Esophagus muscularis mucosa (tissue), 4 donors: ENCODE data around the gene RBBP4. TPM values are rescaled to one million over a fixed set of nuclear protein-coding genes. Genes with fewer than 3 reads are reported as not detected.

Experiments used
- DNase-seq: peaks from one replicate; pipeline ENCODE4 v3.0.0-alpha.2; 2017; ENCODE audit errors: extremely low spot score
- H3K27ac ChIP-seq, 4 donors: fragments of 200-600 bp; sonication (generic); replicated peaks in 1 of 4; 1 replicate in 3 of 4; 2 replicates in 1 of 4; pipeline ENCODE4 v1.5.1; 2016 to 2019; ENCODE audit warnings: mild to moderate bottlenecking in 1 of 4
- H3K27me3 ChIP-seq, 4 donors: fragments of 200-600 bp; sonication (generic); one replicate each; pipeline versions ENCODE4 v1.5.1 to v1.6.0; 2016 to 2019
- H3K36me3 ChIP-seq, 4 donors: fragments of 200-600 bp; sonication (generic); one replicate each; pipeline ENCODE4 v1.5.1; 2016 to 2019
- H3K4me1 ChIP-seq, 4 donors: fragments of 200-600 bp; sonication (generic); one replicate each; pipeline ENCODE4 v1.5.1; 2016 to 2019
- H3K4me3 ChIP-seq, 4 donors: fragments of 200-600 bp; sonication (generic); 1 replicate in 2 of 4; 2 replicates in 2 of 4; pipeline ENCODE4 v1.5.1; 2016 to 2019; ENCODE audit warnings: mild to moderate bottlenecking in 4 of 4, moderate library complexity in 1 of 4
- H3K9me3 ChIP-seq, 4 donors: fragments of 200-600 bp; sonication (generic); 1 replicate in 3 of 4; 2 replicates in 1 of 4; pipeline ENCODE4 v1.5.1; 2016 to 2019
- EP300 ChIP-seq: sonication (generic); formaldehyde crosslinking; IDR thresholded peaks from one replicate; pipeline ENCODE4 v1.6.1; 2017; ENCODE audit warnings: antibody characterized with exemption
- POLR2A ChIP-seq: fragments of 450-650 bp; IDR thresholded peaks from one replicate; pipeline ENCODE4 v1.6.1; 2017; ENCODE audit warnings: antibody characterized with exemption, moderate library complexity, mild to moderate bottlenecking, low read depth
- POLR2AphosphoS5 ChIP-seq, 2 donors: sonication (generic); formaldehyde crosslinking; IDR thresholded peaks; one replicate each; pipeline ENCODE4 v1.6.1; 2017; ENCODE audit warnings: antibody characterized with exemption in 2 of 2
- WGBS: methylation state at CpG from one replicate; pipeline ENCODE4 v1.1.5; 2018; 5-methylcytosine and 5-hydroxymethylcytosine counted together
- intact Hi-C: fragments of 100-400 bp; cut with DNase I; formaldehyde crosslinking; loops from one replicate; pipeline ENCODE4 v1.15.1; 2023
- total RNA-seq, 4 donors: library from RNA; depleted of rRNA; stranded (reverse); fragments of >200 nt; gene quantifications; one replicate each; pipeline versions ENCODE4 v1.1.0 to v1.2.1, GENCODE V29; 2016
- TF ChIP-seq, protein P1 (sequence below), 3 experiments: fragments of 200-600 bp in 2 of 3; fragments of 450-650 bp in 1 of 3; sonication (generic) in 2 of 3; IDR thresholded peaks; one replicate each; pipeline ENCODE4 v1.5.1; 2017 to 2019; ENCODE audit warnings: antibody characterized with exemption in 3 of 3, mild to moderate bottlenecking in 2 of 3, moderate library complexity in 1 of 3

The RBBP4 gene
- total RNA-seq, 4 donors from 2014 or later = 83.0 to 98.8 (median 92.2) TPM

DNA sequence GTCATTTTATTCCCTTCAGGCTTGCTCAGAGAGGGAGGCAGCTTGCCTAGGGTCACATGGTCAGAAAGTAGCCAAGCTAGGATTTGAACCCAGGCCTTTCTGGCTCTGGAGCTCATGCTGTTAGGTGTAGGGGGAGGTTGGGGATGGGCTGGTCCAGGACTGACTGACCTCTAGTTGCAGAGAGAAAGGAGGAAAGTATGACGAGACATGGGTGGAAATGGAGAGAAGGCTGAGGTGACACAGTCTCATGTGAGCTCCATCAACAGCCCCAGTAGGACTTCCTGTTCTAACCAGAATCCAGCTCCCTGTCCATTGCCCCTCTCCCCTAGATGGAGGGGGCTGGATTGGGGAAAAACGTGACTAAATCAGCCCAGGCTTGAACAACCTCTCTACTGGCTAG is 67.0 kb downstream of the RBBP4 start:
- Histone ChIP-seq H3K9me3 (no peaks in the 10 kb centered on the region), H3K27me3 (no peaks in the 10 kb centered on the region), H3K4me3 (no peak overlapping the region), H3K4me1 (peaks cover 0 to 10% (median 2%) of the 10 kb centered on the region in 4 donors), H3K36me3 (no peaks in the 10 kb centered on the region), H3K27ac (no peak overlapping the region)
- DNase-seq = no peak
- whole genome bisulfite sequencing = 83% methylated on average over 2 of the region's 2 CpGs
- intact Hi-C loops = loop anchor here (10.0 kb wide), 2 partner anchors 157 to 367 kb away; partner anchors contain the start of genes AZIN2 and FNDC5
- TF ChIP-seq POLR2A (no peak), EP300 (no peak), POLR2AphosphoS5 (IDR thresholded peaks at IDR 0.05) (no peak)
- TF ChIP-seq, protein P1, sequence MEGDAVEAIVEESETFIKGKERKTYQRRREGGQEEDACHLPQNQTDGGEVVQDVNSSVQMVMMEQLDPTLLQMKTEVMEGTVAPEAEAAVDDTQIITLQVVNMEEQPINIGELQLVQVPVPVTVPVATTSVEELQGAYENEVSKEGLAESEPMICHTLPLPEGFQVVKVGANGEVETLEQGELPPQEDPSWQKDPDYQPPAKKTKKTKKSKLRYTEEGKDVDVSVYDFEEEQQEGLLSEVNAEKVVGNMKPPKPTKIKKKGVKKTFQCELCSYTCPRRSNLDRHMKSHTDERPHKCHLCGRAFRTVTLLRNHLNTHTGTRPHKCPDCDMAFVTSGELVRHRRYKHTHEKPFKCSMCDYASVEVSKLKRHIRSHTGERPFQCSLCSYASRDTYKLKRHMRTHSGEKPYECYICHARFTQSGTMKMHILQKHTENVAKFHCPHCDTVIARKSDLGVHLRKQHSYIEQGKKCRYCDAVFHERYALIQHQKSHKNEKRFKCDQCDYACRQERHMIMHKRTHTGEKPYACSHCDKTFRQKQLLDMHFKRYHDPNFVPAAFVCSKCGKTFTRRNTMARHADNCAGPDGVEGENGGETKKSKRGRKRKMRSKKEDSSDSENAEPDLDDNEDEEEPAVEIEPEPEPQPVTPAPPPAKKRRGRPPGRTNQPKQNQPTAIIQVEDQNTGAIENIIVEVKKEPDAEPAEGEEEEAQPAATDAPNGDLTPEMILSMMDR (IDR thresholded peaks at IDR 0.05) = no peak

DNA sequence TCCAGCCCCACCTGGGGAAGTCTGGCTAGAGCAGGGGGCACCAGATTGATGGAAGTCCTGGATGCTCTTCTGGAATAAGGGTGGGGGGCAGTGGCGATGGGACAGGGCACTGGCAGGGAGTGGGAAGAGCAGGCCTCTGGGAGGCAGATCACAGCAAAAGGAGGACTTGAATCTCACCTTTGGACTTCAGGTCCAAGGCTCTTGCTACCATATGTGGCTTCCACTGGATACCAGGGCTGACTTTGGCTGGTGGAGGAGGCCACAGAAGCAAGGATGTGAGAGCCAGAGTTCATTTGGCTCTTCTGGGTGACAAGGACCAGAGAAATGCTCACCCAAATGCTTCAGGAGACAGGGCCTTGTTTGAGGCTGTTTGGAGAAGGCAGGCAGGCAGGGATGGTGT is 67.5 kb downstream of the RBBP4 start:
- no peaks in the 10 kb centered on the region for H3K27me3 ChIP-seq
- H3K36me3 ChIP-seq = no peaks in the 10 kb centered on the region
- no peak overlapping the region for H3K27ac ChIP-seq
- no peak overlapping the region for H3K4me3 ChIP-seq
- no peak for DNase-seq
- H3K4me1 ChIP-seq = peaks cover 0 to 10% (median 2%) of the 10 kb centered on the region in 4 donors
- H3K9me3 ChIP-seq = no peaks in the 10 kb centered on the region
- WGBS = 92% methylated on average over 1 of the region's 1 CpG
- intact Hi-C loops = loop anchor here (10.0 kb wide), 2 partner anchors 156 to 366 kb away; partner anchors contain the start of genes AZIN2 and FNDC5
- no peak for TF ChIP-seq EP300
- TF ChIP-seq POLR2A = no peak
- TF ChIP-seq, protein P1 (IDR thresholded peaks at IDR 0.05) = no peak
- no peak for TF ChIP-seq POLR2AphosphoS5 (IDR thresholded peaks at IDR 0.05)

DNA sequence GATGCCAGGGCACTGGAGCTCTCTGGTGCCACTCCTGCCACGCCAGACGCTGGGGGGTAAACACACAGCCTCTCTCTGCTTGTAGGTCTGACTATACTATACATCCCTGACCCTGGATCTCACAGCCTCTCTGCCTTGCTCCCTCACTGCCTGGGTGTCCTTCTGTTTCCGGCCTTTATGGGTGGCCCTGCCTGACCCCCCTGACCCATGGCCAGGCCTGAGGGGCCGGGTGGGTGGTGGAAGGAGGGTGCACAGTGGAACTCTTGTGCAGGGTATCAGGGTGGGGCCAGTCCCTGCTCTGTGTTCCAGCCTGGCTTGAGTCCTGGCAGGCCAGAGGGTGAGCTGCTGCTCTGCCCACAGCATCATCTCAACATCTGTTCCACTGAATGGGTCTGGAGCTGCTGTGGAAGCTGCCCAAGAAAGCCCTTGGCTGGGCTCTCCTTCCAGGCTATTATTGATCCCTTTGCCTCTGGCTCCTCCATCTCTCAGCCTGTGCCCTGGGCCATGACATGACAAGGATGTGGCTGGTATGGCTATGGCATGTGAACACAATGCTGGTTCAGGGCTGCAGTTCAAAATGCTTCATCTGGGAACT is 68.8 kb downstream of the RBBP4 start:
- Histone ChIP-seq H3K36me3 (no peaks in the 10 kb centered on the region), H3K9me3 (no peaks in the 10 kb centered on the region), H3K4me1 (peaks cover 3 to 12% (median 6%) of the 10 kb centered on the region in 4 donors), H3K4me3 (no peak overlapping the region), H3K27me3 (no peaks in the 10 kb centered on the region), H3K27ac (no peak overlapping the region)
- intact Hi-C loops = loop anchor here (10.0 kb wide), 2 partner anchors 155 to 365 kb away; partner anchors contain the start of genes AZIN2 and FNDC5
- TF ChIP-seq, protein P1 (IDR thresholded peaks at IDR 0.05) = no peak
- TF ChIP-seq POLR2AphosphoS5 (IDR thresholded peaks at IDR 0.05) = no peak
- no peak for TF ChIP-seq EP300
- TF ChIP-seq POLR2A = no peak
- WGBS = 92% methylated on average over 4 of the region's 4 CpGs
- no peak for DNase-seq

DNA sequence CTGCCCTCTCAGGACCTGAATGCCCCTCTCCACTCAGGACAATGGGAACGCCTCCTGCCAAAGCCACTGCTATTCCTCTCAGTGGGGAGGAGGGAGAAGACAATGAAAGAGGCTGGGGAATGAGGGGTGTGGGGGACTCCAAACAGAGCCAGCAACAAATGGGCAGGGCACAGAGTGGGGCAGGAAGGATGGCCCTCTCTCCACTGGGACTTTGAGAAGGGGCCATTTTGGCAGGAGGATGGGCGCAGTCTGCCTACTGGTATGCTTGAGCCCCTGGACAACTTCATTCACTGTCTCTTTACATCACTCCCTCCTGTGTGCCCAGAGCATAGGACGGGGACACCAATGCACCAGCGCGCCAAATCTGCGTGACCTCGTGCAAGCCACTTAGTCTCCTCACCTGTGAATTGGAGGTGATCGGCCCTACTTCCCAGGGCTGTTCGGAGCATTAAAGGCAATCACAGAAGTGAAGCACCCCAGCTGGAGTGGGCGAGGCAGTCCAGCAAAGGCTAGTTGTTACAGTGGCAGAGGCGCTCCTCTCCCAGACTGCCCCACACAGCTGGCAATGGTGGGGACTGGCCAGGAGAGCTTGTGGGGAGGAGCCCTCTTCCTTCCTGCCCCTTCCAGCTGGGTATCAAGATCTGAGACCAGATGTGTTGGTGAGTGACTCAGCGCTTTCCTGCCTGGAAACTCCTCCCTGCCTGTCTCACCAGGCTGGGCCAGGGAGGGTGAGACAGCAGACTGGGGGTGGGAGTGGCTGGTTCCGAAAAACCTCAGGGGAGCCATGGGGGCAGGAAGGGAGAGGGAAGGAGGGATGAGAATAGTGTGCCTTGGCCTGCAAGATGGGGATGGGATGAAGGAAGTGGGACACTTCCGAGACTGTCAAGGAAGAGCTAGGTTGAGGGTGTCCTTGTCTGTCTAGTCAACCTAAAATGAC is 73.9 kb downstream of the RBBP4 start:
- Histone ChIP-seq H3K4me1 (peaks cover 14% of the 10 kb centered on the region in 4 donors), H3K9me3 (no peaks in the 10 kb centered on the region), H3K27ac (peak overlapping the region in 2 of 4 donors; percentile 5 to 14), H3K36me3 (no peaks in the 10 kb centered on the region), H3K4me3 (no peak overlapping the region), H3K27me3 (no peaks in the 10 kb centered on the region)
- TF ChIP-seq POLR2A (no peak), POLR2AphosphoS5 (IDR thresholded peaks at IDR 0.05) (peak; percentile 27 to 61)
- WGBS = 55% methylated on average over 14 of the region's 14 CpGs
- intact Hi-C loops = no loop called here
- no peak for DNase-seq

DNA sequence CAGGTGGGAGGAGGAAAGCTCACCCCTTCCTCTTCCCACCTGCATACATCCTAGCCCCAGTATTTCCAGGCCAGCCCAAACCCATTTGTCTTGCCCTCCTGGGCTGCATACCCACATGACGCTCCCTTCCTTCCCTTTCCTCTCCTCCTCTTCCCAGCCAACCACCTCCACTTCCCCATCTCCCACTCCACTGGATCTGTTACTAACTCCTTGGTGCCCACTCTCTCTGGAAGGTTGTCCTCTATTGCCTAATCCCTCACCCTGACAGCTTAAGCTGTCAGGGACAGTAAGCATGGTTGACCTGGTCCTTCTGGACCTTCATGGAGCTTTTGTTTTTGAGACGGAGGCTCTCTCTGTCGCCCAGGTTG is 74.6 kb downstream of the RBBP4 start:
- no peak for DNase-seq
- WGBS = 100% methylated on average over 3 of the region's 3 CpGs
- Histone ChIP-seq H3K4me3 (no peak overlapping the region), H3K27me3 (no peaks in the 10 kb centered on the region), H3K4me1 (peaks cover 14% of the 10 kb centered on the region in 4 donors), H3K9me3 (no peaks in the 10 kb centered on the region), H3K27ac (peak overlapping the region in 1 of 4 donors; percentile 4), H3K36me3 (no peaks in the 10 kb centered on the region)
- intact Hi-C loops = no loop called here
- TF ChIP-seq, protein P1 (IDR thresholded peaks at IDR 0.05) = no peak
- no peak for TF ChIP-seq POLR2AphosphoS5 (IDR thresholded peaks at IDR 0.05)
- no peak for TF ChIP-seq EP300
- no peak for TF ChIP-seq POLR2A
